Ascending aorta (tissue), 2 donors: ENCODE measurements around the gene NUP188. TPM values are rescaled to one million over a fixed set of nuclear protein-coding genes. Genes with fewer than 3 reads are reported as not detected.
A peak's percentile ranks its signal among the peaks of the same experiment; 100 is the strongest.

Experiments
- DNase-seq, 2 donors: peaks; one replicate each; pipeline ENCODE4 v3.0.0-alpha.2; 2019; ENCODE audit warnings: low spot score in 2 of 2
- H3K27ac ChIP-seq, 2 donors: fragments of 200-600 bp; sonication (generic); one replicate each; pipeline ENCODE4 v1.5.1; 2016 to 2017; ENCODE audit warnings: mild to moderate bottlenecking in 1 of 2
- H3K27me3 ChIP-seq: fragments of 200-600 bp; sonication (generic); one replicate; pipeline ENCODE4 v1.5.1; 2017
- H3K36me3 ChIP-seq, 2 donors: fragments of 200-600 bp; sonication (generic); one replicate each; pipeline ENCODE4 v1.5.1; 2016
- H3K4me1 ChIP-seq, 2 donors: fragments of 200-600 bp; sonication (generic); one replicate each; pipeline ENCODE4 v1.5.1; 2016 to 2017; ENCODE audit warnings: mild to moderate bottlenecking in 1 of 2
- H3K4me3 ChIP-seq, 2 donors: fragments of 200-600 bp; sonication (generic); one replicate each; pipeline ENCODE4 v1.5.1; 2016 to 2017; ENCODE audit warnings: mild to moderate bottlenecking in 1 of 2
- H3K9me3 ChIP-seq, 2 donors: fragments of 200-600 bp; sonication (generic); one replicate each; pipeline ENCODE4 v1.5.1; 2016
- CTCF ChIP-seq, 3 experiments: fragments of 200-600 bp in 2 of 3; fragments of 450-650 bp in 1 of 3; sonication (generic) in 2 of 3; IDR thresholded peaks; one replicate each; pipeline ENCODE4 v1.5.1; 2016 to 2019; ENCODE audit warnings: antibody characterized with exemption in 3 of 3, mild to moderate bottlenecking in 1 of 3, moderate library complexity in 1 of 3
- intact Hi-C: fragments of 100-400 bp; cut with DNase I; formaldehyde crosslinking; loops from one replicate; pipeline ENCODE4 v1.15.1; 2023
- total RNA-seq: library from RNA; depleted of rRNA; stranded (reverse); fragments of >200 nt; gene quantifications from one replicate; pipeline ENCODE4 v1.1.0, GENCODE V29; 2016

NUP188 gene
- total RNA-seq, 1 donor from 2014 or later = 45.0 TPM

- Histone ChIP-seq H3K4me1 (no peaks in the 10 kb centered on the region), H3K36me3 (peaks cover 60 to 76% of the 10 kb centered on the region in 2 donors), H3K9me3 (no peaks in the 10 kb centered on the region), H3K27ac (no peak overlapping the region), H3K27me3 (no peaks in the 10 kb centered on the region), H3K4me3 (no peak overlapping the region)
- TF ChIP-seq CTCF (IDR thresholded peaks at IDR 0.05) = no peak
- intact Hi-C loops = no loop called here
- DNase-seq = no peak
These were observed 67.1 kb downstream of the NUP188 start for GRCh38 chr9:129014608-129015007.

- peaks cover 2 to 19% of the 10 kb centered on the region in 2 donors for H3K36me3 ChIP-seq
- intact Hi-C loops = no loop called here
- peaks cover 5 to 18% of the 10 kb centered on the region in 2 donors for H3K4me1 ChIP-seq
- H3K27me3 ChIP-seq = no peaks in the 10 kb centered on the region
- H3K4me3 ChIP-seq = no peak overlapping the region
- H3K27ac ChIP-seq = no peak overlapping the region
- no peaks in the 10 kb centered on the region for H3K9me3 ChIP-seq
- DNase-seq = no peak
- TF ChIP-seq CTCF (IDR thresholded peaks at IDR 0.05) = no peak
These were observed 73.6 kb downstream of the NUP188 start for GRCh38 chr9:129021091-129021490.

GRCh38 chr9:129022037-129022436, 74.5 kb downstream of the NUP188 start:
- Histone ChIP-seq H3K4me3 (no peak overlapping the region), H3K36me3 (peaks cover 2 to 19% of the 10 kb centered on the region in 2 donors), H3K9me3 (no peaks in the 10 kb centered on the region), H3K27ac (peak overlapping the region; percentile 56 to 78), H3K27me3 (no peaks in the 10 kb centered on the region), H3K4me1 (peaks cover 12 to 27% of the 10 kb centered on the region in 2 donors)
- intact Hi-C loops = no loop called here
- no peak for DNase-seq
- no peak for TF ChIP-seq CTCF (IDR thresholded peaks at IDR 0.05)

GRCh38 chr9:129023036-129023907, 75.8 kb downstream of the NUP188 start:
- no peaks in the 10 kb centered on the region for H3K27me3 ChIP-seq
- intact Hi-C loops = no loop called here
- H3K4me1 ChIP-seq = peaks cover 17 to 33% of the 10 kb centered on the region in 2 donors
- H3K9me3 ChIP-seq = no peaks in the 10 kb centered on the region
- peaks cover 2 to 12% of the 10 kb centered on the region in 2 donors for H3K36me3 ChIP-seq
- DNase-seq = peak; percentile 41 to 75
- H3K27ac ChIP-seq = peak overlapping the region; percentile 56 to 78
- H3K4me3 ChIP-seq = no peak overlapping the region
- no peak for TF ChIP-seq CTCF (IDR thresholded peaks at IDR 0.05)

- peak overlapping the region; percentile 56 to 78 for H3K27ac ChIP-seq
- no peaks in the 10 kb centered on the region for H3K27me3 ChIP-seq
- no peak for TF ChIP-seq CTCF (IDR thresholded peaks at IDR 0.05)
- intact Hi-C loops = no loop called here
- peaks cover 2 to 6% of the 10 kb centered on the region in 2 donors for H3K36me3 ChIP-seq
- DNase-seq = no peak
- H3K9me3 ChIP-seq = no peaks in the 10 kb centered on the region
- H3K4me1 ChIP-seq = peaks cover 17 to 33% of the 10 kb centered on the region in 2 donors
- H3K4me3 ChIP-seq = no peak overlapping the region
These were observed 76.4 kb downstream of the NUP188 start for GRCh38 chr9:129023908-129024233.
